ENCODE results near the gene NANOGP8.

Gene NANOGP8

DNA sequence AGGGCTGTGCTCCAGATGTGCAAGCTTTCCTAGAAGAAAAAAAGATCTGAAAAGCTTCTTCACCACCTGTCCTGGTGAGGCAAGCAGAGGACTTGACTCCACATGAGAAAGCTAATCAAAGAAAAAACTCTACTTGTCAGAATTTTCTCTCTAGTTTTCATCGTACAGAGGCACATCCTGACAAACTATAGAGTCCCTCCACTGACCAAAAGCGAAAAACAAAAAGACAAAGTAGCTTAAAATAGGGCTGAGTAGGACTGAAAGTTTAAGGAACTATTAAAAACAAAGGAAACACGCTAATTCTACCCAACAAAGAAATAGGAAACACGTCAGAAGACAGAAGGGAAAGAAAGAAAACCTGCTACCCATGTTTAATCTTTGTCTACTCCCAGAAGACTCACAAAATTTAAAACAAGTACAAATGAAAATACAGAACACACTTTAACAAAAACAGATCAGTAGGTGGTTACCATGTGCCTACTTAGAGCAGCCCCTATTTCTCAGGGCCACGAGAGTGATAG lies 26.5 kb downstream of the NANOGP8 start:
- DNase-seq = no peak

DNA sequence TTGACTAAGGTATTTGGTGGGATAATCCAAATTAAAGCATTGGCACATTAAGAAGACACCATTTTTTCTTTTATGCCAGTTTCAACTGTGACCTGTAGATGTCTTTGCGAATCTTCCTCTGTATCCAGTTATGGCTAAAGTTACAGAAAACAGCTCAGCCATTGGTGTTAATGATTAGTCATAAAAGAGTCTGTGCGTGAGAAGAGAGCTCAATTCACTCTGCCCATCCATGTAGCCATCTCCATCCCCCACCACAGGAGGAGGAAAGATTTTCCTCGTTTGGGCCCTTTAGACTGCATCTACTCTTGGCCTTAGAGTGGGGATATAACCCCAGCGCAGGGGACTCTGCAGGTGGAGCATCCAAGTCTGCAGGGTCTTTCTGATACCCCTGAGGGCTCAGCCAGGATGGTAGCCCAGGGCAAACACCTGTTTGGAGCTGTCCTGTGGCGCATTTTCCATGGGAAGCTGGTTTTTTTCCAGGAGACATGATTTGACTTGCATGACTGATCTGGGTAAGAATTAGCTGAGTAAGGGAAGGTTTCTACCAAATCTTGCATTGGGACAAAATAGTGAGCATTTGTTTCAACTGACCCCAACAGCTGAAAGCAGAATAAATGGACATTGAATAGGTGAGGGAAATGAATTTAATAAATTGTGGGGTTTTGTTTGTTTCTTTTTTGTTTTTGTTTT lies 29.5 kb downstream of the NANOGP8 start:
- DNase-seq = no peak

DNA sequence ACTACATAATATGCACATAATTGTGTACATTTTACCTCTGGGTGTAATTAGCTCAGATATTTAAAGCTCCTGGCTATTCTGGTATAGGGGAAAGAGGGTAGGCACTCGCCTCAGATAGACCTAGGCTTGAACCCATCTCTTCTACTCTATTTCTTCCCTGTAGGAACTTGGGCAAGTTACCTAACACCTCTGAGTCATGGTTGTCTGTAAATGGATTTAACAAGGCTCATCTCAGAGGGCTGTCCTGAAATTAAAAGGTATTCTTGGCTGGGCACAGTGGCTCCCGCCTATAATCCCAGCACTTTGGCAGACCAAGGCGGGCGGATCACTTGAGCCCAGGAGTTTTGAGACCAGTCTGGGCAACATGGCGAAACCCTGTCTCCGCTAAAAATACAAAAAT lies 30.7 kb downstream of the NANOGP8 start:
- no peak for DNase-seq

DNA sequence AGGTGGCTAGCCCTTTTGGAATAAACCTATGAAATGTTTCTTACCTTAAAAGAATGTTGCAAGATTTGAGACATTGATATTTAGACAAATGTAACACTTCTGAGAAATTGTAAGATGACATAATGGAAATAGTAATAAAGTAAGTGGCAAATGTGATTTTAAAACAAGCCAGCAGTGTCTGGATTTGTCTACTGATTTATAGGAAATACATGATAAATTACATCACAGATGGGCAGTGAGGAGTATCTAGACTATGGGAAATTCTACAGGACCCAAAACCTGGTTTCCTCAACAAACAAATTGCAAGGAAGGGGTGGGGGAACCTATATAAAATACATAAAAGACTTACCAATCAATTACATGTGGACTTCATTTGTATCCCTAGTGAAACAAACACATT lies 37.1 kb downstream of the NANOGP8 start:
- no peak for DNase-seq

DNA sequence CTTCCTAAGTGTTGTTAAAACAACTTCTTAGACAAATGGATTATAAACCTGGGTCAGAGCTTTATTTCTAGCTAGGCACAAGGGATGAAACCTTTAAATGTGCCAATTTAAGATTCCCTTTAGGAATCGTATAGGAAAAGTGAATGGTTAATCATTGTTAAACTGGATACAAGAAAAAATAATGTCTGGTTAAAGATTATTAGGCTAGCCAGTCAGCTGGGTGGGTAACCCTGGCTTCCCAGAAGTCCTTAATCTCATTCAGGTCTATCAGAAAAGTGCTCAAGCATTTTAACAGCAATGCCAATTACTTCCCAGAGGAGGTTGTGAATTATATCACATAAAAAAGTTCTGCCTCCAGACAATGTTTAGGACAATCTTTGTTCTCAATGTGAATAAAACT lies 37.6 kb downstream of the NANOGP8 start:
- DNase-seq = no peak

DNA sequence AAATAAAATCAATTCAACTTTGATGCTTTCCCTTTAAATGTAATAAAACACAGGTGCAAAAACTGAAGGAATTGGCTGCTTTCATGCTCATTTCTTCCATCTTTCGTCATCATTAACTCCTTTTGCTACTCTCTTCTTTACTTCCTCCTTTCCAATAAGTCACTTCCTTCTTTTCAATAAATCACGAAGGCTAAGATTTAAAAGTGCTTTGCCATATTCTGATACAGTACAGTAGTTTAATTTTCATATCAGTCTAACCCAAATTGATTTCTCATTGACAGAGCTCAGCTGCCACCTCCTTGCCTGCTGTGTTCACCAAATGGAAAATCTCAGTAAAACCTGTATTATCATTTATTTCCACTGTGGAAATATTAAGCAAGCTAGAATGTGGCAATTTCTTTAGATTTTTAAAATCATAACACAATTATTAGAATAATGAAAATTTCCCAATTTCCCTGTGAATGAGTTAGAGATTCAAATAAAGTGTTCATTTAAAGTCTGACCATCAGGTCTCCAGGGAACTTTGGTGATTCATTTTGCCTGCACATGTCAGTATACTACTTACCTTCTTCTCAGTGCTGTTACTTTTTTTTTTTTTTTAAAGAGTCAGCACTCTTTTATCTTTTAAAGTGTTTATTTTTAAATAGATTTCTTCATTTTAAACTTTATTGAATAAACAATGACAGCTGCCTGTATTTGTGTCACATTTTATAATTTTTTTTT lies 41.6 kb downstream of the NANOGP8 start:
- DNase-seq = no peak

DNA sequence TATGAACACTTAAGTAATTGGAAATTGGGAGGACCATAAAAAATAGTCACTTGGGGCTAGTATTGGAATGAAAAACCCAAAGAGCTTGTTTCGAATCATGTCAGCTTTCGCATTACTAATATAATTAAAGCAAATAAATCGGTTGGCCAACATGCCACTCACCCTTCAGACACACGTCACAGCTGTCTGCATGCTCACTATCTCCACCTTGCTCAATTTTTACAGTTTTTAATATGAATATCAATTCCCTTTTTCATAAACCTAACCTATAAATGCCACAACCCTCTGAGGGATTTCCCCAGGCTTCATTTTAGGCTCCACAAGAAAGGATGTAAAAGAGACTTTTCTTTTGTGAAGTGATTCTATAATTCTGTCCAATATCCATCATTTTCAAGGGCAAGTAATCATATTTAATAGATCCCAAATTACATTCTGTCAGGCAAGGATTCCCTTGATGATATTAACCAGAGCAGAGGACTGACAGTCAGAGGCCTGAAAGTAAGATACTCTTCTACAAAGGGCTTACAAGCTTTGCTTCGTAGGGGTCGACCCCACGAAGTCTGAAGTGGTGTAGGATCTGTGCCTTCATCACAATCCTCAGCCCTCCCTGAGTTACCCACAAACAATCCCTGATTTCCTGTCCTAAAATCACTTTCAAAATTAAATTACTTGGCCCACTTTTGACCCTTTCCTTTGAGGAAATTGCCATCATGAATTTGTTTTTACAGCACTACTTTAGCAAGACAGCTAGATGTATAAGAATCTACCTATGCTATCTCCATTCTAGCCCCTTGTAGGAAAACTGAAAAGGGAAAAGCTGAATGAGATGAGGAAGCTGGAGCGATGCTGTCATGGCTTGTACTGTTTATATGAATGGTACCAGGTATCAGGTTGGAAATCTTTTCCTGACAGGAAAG lies 44.5 kb downstream of the NANOGP8 start:
- DNase-seq = no peak

DNA sequence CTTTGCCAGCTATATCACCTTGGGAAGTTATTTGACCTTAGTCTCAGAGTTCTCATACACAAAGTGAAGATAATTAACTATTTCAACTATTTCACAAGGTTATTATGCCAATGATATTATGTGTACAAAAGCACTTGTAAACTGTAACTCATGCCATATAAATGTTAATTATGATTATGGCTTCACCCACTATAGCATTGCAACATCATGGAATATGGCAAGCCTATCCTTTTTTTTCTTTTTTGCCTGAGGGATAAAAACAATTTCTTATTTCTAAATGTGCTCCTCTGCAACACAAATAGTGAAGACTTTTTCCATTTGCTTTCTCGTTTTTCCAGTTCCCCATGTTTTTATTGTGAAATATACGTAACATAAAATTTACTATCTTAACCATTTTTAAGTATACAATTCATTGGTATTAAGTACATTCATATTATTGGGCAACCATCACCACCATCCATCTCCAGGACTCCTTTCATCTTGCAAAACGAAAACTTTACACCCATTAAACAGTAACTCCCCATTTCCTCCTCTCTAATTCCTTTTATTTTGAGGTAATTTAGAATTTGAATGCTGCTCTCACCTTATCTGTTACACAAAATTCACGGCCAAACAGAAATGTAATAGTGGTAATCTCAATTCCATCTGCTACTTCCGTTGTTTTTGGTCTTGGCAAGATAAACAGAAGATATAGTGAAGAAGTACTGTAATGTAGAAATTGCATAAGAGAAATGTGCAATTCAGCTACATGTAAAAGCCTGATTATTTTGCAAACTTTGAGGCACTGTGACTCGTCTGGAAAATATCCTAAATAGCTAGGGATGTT lies 46.3 kb downstream of the NANOGP8 start:
- DNase-seq = no peak
